ENCODE measurements around the gene GADD45G. TPM values are rescaled to one million over a fixed set of nuclear protein-coding genes. Genes with fewer than 3 reads are reported as not detected.

GADD45G gene
- total and polyA plus RNA-seq, 12 donors = 9.4 to 125 (median 21.2) TPM

DNA sequence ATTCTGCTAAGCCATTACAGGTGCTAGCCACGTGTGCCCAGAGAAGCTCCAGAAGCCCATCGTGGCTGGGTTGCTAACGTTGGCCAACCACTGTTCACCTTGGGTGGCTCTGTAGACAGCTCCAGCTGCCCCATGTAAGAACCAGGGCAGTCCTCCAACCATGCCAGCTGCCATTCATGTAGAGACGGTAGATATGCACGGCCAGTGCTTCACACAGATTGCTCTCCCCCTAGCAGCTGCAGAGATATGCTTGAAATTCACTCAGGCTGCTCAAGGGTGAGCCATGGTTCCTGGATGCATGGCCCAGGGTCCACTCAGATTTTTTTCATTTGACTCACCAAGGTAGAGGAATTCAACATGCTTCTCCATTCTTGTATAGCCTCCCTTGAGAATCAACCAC lies 31.0 kb downstream of the GADD45G start:
- no peak overlapping the region for H3K4me3 ChIP-seq
- no peaks in the 10 kb centered on the region for H3K27me3 ChIP-seq
- H3K9me3 ChIP-seq = no peaks in the 10 kb centered on the region
- no peak for ATAC-seq
- no peaks in the 10 kb centered on the region for H3K36me3 ChIP-seq
- peaks cover 13 to 40% (median 36%) of the 10 kb centered on the region in 9 donors for H3K4me1 ChIP-seq
- TF ChIP-seq CTCF (IDR thresholded peaks at IDR 0.05) = no peak
- intact Hi-C loops (cut with DNase I) = no loop called here
- DNase-seq = no peak
- no peak overlapping the region for H3K27ac ChIP-seq
- WGBS, 2 donors = 56 to 68% methylated on average over 5 of the region's 5 CpGs

- H3K27ac ChIP-seq = no peak overlapping the region
- TF ChIP-seq CTCF (IDR thresholded peaks at IDR 0.05) = no peak
- ATAC-seq (no peak), DNase-seq (no peak)
- H3K27me3 ChIP-seq = no peaks in the 10 kb centered on the region
- no peak overlapping the region for H3K4me3 ChIP-seq
- H3K4me1 ChIP-seq = peaks cover 13 to 42% (median 39%) of the 10 kb centered on the region in 9 donors
- no peaks in the 10 kb centered on the region for H3K9me3 ChIP-seq
- no peaks in the 10 kb centered on the region for H3K36me3 ChIP-seq
- WGBS, 2 donors = 93 to 94% methylated on average over 6 of the region's 6 CpGs
- intact Hi-C loops (cut with DNase I) = no loop called here
Measured at GRCh38 chr9:89637787-89638186, 33.0 kb downstream of the GADD45G start.

GRCh38 chr9:89638359-89638758 lies 33.5 kb downstream of the GADD45G start:
- Histone ChIP-seq H3K4me1 (peaks cover 13 to 42% (median 39%) of the 10 kb centered on the region in 9 donors), H3K27me3 (no peaks in the 10 kb centered on the region), H3K27ac (peak overlapping the region in 2 of 10 donors; percentile 79 to 81), H3K36me3 (no peaks in the 10 kb centered on the region), H3K4me3 (no peak overlapping the region), H3K9me3 (no peaks in the 10 kb centered on the region)
- DNase-seq = no peak
- intact Hi-C loops (cut with DNase I) = no loop called here
- ATAC-seq = no peak
- TF ChIP-seq CTCF (IDR thresholded peaks at IDR 0.05) = no peak
- 73 to 89% methylated on average over 5 of the region's 5 CpGs for WGBS, 2 donors

- ATAC-seq (peak in 5 of 8 donors; percentile 1 to 14 (median 8)), DNase-seq (no peak)
- 72 to 93% methylated on average over 5 of the region's 5 CpGs for WGBS, 2 donors
- peaks cover 13 to 42% (median 39%) of the 10 kb centered on the region in 9 donors for H3K4me1 ChIP-seq
- no peak overlapping the region for H3K4me3 ChIP-seq
- no peak for TF ChIP-seq CTCF (IDR thresholded peaks at IDR 0.05)
- no peaks in the 10 kb centered on the region for H3K27me3 ChIP-seq
- H3K36me3 ChIP-seq = no peaks in the 10 kb centered on the region
- H3K9me3 ChIP-seq = no peaks in the 10 kb centered on the region
- intact Hi-C loops (cut with DNase I) = no loop called here
- H3K27ac ChIP-seq = peak overlapping the region; percentile 51 to 84 (median 76)
Measured at GRCh38 chr9:89638893-89639292, 34.1 kb downstream of the GADD45G start.
